ENCODE data around the gene HTR7. TPM values are rescaled to one million over a fixed set of nuclear protein-coding genes. Genes with fewer than 3 reads are reported as not detected.

The HTR7 gene
- total and polyA plus RNA-seq, 7 donors, result 0.31 to 1.4 (median 0.75) TPM; not detected in 1

GRCh38 chr10:90751107-90751997 is 106.5 kb downstream of the HTR7 start:
- H3K4me3 ChIP-seq, result no peak overlapping the region
- intact Hi-C loops (cut with DNase I), result loop anchor here (5.0 kb wide), 1 partner anchor 121 kb away; the partner anchor contains the start of gene RPP30
- TF ChIP-seq, protein P1, sequence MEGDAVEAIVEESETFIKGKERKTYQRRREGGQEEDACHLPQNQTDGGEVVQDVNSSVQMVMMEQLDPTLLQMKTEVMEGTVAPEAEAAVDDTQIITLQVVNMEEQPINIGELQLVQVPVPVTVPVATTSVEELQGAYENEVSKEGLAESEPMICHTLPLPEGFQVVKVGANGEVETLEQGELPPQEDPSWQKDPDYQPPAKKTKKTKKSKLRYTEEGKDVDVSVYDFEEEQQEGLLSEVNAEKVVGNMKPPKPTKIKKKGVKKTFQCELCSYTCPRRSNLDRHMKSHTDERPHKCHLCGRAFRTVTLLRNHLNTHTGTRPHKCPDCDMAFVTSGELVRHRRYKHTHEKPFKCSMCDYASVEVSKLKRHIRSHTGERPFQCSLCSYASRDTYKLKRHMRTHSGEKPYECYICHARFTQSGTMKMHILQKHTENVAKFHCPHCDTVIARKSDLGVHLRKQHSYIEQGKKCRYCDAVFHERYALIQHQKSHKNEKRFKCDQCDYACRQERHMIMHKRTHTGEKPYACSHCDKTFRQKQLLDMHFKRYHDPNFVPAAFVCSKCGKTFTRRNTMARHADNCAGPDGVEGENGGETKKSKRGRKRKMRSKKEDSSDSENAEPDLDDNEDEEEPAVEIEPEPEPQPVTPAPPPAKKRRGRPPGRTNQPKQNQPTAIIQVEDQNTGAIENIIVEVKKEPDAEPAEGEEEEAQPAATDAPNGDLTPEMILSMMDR (IDR thresholded peaks at IDR 0.05), result peak in 3 of 4 experiments; percentile 19 to 45 (median 31)
- no peak for TF ChIP-seq POLR2A (IDR thresholded peaks at IDR 0.05)
- 34 to 40% methylated on average over 4 of the region's 4 CpGs for WGBS, 2 donors
- H3K36me3 ChIP-seq, result no peaks in the 10 kb centered on the region
- DNase-seq, result no peak
- H3K27ac ChIP-seq, result no peak overlapping the region
- no peaks in the 10 kb centered on the region for H3K27me3 ChIP-seq
- H3K4me1 ChIP-seq, result no peaks in the 10 kb centered on the region
- H3K9me3 ChIP-seq, result no peaks in the 10 kb centered on the region

DNA sequence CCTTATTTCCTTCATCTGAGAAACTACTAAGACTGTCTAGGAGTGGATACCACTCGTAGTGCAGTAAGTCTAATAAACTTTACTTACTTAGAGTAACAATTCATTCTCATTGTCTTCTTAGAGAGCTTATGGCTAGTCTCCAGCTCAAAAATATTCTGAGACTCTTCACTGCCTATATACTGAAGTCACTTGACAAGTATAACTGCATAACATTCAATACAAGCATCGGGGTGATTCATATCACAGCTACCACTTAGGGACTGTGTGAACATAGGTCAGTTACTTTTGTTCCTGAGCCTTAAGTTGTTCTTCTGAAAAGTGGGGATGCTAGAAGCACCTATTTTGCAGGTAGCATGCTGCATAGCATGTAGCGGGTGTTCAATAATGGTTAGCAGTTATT is 111.0 kb downstream of the HTR7 start:
- Histone ChIP-seq H3K9me3 (no peaks in the 10 kb centered on the region), H3K27ac (no peak overlapping the region), H3K27me3 (no peaks in the 10 kb centered on the region), H3K4me1 (no peaks in the 10 kb centered on the region), H3K36me3 (no peaks in the 10 kb centered on the region), H3K4me3 (no peak overlapping the region)
- no peak for DNase-seq
- intact Hi-C loops (cut with DNase I), result no loop called here
- WGBS, 2 donors, result 73 to 87% methylated on average over 3 of the region's 3 CpGs
- TF ChIP-seq, protein P1 (IDR thresholded peaks at IDR 0.05), result no peak
- TF ChIP-seq EP300 (IDR thresholded peaks at IDR 0.05), result no peak
- no peak for TF ChIP-seq POLR2A (IDR thresholded peaks at IDR 0.05)
- no peak for TF ChIP-seq POLR2AphosphoS5 (IDR thresholded peaks at IDR 0.05)

GRCh38 chr10:90745565-90745964 is 112.3 kb downstream of the HTR7 start:
- no peak overlapping the region for H3K4me3 ChIP-seq
- no peaks in the 10 kb centered on the region for H3K4me1 ChIP-seq
- no peaks in the 10 kb centered on the region for H3K36me3 ChIP-seq
- H3K9me3 ChIP-seq, result no peaks in the 10 kb centered on the region
- no peaks in the 10 kb centered on the region for H3K27me3 ChIP-seq
- DNase-seq, result no peak
- WGBS, 2 donors, result 4 to 29% methylated on average over 2 of the region's 2 CpGs
- TF ChIP-seq POLR2AphosphoS5 (IDR thresholded peaks at IDR 0.05) (no peak), POLR2A (IDR thresholded peaks at IDR 0.05) (no peak), EP300 (IDR thresholded peaks at IDR 0.05) (no peak)
- TF ChIP-seq, protein P1 (IDR thresholded peaks at IDR 0.05), result no peak
- no peak overlapping the region for H3K27ac ChIP-seq
- intact Hi-C loops (cut with DNase I), result no loop called here

- intact Hi-C loops (cut with DNase I), result no loop called here
- no peak overlapping the region for H3K27ac ChIP-seq
- H3K4me1 ChIP-seq, result no peaks in the 10 kb centered on the region
- no peak overlapping the region for H3K4me3 ChIP-seq
- no peaks in the 10 kb centered on the region for H3K27me3 ChIP-seq
- DNase-seq, result no peak
- WGBS, 2 donors, result 72 to 83% methylated on average over 3 of the region's 3 CpGs
- H3K36me3 ChIP-seq, result no peaks in the 10 kb centered on the region
- TF ChIP-seq EP300 (IDR thresholded peaks at IDR 0.05) (no peak), POLR2AphosphoS5 (IDR thresholded peaks at IDR 0.05) (no peak)
- no peaks in the 10 kb centered on the region for H3K9me3 ChIP-seq
These were observed 114.5 kb downstream of the HTR7 start for GRCh38 chr10:90743291-90743690.

DNA sequence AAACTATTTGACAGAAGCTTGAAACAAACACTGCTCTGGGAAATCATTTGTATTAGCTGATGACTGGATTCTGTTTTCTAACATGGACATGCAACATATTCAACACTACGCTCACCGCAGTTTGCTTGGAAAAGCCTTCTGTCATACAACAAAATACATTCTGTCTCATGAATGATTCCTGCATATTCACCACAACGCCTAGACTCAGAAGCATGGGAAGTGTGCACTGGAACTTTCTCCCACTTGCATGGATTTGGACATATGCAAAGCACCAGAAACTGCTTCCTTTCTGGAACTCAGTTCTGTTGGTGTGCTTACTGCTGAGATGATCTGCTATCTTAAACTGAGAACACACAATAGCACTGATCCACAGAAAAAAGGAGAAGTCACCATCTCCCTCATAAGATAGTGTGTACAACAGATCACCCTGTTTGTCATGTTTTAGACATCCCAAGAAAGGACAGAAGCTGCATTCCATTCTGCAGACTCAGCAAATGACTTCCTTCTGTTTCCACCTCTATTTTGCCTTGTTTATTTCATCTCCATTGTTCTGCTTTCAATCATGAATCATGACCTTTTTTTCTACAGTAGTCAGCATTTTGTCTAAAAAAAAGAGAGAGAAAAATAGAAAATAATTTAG is 115.8 kb downstream of the HTR7 start:
- H3K27ac ChIP-seq, result no peak overlapping the region
- intact Hi-C loops (cut with DNase I), result no loop called here
- WGBS, 2 donors, result 77 to 81% methylated on average over 3 of the region's 3 CpGs
- no peaks in the 10 kb centered on the region for H3K27me3 ChIP-seq
- TF ChIP-seq, protein P1 (IDR thresholded peaks at IDR 0.05), result no peak
- no peak for TF ChIP-seq POLR2A (IDR thresholded peaks at IDR 0.05)
- TF ChIP-seq EP300 (IDR thresholded peaks at IDR 0.05), result no peak
- H3K36me3 ChIP-seq, result no peaks in the 10 kb centered on the region
- H3K4me3 ChIP-seq, result no peak overlapping the region
- DNase-seq, result no peak
- no peaks in the 10 kb centered on the region for H3K4me1 ChIP-seq
- H3K9me3 ChIP-seq, result no peaks in the 10 kb centered on the region
